ENCODE data around the gene LRRK2.
"Not testable (repeated sequence)": the region's sequence is repeated elsewhere in the genome, so short reads cannot be mapped to it uniquely, and the experiment has no call there.

The LRRK2 gene

GRCh38 chr12:40212566-40212965 lies 12.2 kb upstream of the LRRK2 start:
- no peak for DNase-seq (ENCODE audit: low read depth)

- no peak for DNase-seq (ENCODE audit: low read depth)
These were observed 8.8 kb upstream of the LRRK2 start for GRCh38 chr12:40215982-40216381.

DNA sequence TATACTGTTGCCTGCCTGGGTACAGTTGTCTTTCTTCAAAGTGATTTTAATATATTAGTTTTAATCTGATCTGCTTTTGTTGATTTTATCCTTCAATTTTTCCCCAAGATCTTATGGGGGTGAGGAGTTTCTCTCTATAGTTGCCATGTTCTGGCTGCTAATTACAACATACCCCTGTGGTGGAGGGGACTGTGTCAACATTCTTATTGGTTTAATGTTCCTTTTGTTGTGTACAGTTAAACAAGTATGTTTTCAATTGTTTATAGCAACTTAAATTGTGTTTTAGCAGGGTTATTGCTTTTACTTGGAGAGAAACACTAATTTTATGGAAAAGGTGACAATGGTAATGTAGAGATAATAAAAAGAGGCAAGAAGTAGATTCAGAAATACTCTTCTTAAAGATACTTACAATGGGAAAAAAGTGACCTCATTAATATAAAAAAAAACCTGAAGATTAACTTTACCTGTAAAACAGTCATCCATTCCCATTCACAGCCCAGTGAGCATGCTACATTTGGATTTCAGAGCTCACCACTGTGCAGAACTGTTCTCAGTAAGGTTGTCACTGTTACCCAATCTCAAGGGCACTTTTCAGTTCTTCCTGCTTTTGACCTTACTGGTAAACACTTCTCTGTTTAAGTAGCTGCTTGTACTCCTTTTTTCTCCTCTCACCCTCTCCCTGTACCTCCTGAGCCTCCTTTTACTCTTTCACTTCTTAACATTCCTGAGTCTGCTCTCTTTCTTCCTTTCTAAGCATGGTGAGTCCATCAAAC lies 8.1 kb upstream of the LRRK2 start:
- no peak for DNase-seq (ENCODE audit: low read depth)

GRCh38 chr12:40219760-40220159 lies 5.0 kb upstream of the LRRK2 start:
- DNase-seq (ENCODE audit: low read depth): no peak

GRCh38 chr12:40222247-40222646 lies 2.5 kb upstream of the LRRK2 start:
- no peak for DNase-seq (ENCODE audit: low read depth)

DNA sequence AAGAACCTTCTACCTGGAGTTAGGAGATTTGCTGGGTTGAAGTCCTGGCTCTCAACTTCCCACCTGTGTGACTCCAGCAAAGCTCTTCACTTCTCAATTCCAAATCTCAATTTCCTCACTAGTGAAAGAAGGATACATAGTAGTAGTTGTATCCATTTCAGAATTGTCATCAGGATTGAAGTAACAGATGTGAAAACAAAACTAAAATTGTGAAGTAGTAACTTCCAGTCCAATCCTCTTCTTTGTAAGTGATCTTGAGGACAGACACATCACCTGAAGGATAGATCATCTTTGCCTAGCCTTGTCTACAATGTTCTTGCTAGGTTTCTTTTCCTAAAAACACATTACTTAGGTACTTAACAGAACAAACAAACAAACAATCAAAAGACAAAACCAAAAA lies 1.2 kb upstream of the LRRK2 start:
- DNase-seq (ENCODE audit: low read depth): no peak

DNA sequence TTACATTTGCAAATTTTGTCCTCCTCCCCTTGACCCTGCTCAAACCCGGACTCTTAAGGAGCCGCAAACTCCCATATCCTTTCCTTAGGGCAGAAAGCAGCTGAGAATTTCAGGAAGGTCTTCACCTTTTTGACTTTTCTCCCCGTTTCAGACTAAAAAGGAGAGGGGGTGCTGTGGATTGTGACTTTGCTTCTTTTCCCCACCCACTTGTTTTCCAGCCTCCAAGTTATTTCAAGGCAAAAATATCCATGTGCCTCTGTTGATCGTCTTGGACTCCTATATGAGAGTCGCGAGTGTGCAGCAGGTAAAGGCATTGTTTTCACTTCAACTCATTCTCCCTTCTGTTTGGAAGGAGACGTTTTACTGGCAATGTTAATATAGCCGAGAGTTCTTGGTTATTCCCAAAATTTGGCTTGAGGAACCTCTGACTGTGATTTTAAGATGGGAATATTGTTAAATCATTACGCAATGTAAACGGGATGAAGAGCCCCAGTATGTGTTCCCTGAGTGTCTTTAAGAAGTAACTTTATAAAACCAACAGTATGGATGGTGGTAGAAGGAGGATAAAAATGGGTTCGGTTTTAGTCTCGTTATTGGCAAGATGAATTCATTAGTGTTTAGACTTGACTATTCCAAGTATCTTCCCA lies 663 bp downstream of the LRRK2 start:
- no peak for DNase-seq (ENCODE audit: low read depth)

- DNase-seq (ENCODE audit: low read depth): no peak
These were observed 1.3 kb downstream of the LRRK2 start for GRCh38 chr12:40225984-40226602.

- DNase-seq (ENCODE audit: low read depth): no peak
These were observed 1.9 kb downstream of the LRRK2 start for GRCh38 chr12:40226705-40227104.

DNA sequence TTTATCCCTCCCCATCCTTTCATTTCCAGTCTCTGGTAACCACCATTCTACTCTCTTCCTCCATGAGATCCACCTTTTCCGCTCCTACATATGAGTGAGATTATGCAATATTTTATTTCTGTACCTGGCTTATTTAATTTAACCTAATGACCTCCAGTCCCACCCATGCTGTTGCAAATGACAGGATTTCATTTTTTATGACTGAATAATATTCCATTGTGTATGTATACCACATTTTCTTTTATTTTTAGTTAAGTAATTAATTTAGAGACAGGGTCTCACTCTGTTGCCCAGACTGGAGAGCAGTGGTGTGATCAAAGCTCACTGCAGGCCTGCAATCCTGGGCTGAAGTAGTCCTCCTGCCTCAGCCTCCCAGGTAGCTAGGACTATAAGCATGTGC lies 2.6 kb downstream of the LRRK2 start:
- no peak for DNase-seq (ENCODE audit: low read depth)

DNA sequence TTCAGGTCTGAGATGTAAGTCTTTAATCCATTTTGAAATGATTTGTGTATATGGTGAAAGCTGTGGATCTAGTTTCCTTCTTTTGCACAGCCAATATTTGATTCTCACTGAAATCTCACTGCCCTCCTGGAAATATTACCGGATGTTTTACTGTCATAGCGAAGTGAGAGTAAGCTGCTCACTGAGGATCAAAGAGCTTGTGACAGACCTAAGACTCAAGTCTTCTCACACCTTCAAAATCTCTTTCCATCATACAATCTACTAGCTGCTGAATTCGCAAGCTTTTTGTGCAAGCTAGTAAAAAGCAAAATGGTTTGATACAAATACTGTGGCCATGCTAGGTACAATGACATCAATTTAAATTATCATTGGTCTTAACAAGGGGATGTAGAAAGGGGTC lies 3.9 kb downstream of the LRRK2 start:
- DNase-seq (ENCODE audit: low read depth): no peak

DNA sequence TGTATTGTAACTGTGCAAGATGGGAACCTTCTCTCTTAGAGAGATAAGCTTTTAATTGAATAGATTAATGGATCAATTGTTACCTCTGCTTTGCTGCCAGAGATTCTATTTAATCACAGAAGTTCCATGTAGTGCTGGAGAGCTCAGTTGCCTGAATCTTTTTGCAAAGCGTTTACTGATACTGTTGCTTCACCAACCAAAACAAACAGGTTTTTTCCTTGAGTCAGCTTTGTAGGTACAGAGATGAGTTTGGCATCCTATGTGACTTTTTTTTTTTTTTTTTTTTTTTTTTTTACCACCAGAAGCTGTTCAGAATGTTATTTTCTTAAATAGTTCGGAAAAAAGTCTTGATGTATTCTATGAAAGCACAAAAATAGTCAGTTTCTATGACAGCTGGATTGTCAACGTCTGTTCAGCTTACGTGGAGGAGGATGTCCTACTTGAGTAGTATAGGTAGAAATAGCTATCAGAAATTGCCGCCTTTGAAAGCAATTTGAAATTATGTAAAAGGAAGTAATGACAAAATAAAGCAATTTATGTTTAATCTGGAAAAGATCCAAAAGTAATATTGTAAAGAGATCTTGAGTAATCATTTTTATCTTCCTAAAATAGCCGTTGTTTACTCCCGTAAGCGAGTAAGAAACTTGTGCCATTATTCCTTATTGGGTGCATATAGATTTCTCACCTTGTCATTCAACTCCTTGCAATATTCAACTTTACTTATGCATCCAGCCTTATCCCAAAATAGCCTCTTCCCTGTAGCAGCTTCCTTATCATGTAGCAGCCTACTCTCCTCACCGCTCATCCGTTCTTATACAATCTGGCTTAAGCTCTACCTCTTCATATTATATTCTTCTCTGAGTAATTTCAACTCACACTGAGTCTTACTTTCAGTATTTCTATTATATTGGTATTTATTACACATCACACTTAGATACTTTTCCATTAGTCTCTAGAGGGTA lies 5.2 kb downstream of the LRRK2 start:
- no peak for DNase-seq (ENCODE audit: low read depth)

DNA sequence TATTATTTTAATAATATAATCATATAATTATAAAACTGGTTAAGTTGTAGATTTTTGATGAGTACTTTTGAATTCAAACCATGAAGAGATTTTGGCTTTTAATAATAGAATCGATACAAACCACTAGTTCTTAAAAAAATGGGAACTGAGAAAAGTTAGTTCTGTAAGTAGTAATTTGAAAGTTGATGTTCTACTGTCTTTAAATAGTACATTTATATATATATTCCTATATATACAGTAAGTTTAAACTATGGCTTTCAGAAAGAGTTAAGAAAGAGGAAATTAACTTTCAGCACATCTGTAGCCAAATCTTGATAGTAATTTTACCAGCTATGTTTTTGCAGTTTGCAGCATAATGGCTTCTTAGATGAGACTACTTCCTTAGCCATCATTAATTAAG lies 7.8 kb downstream of the LRRK2 start:
- DNase-seq (ENCODE audit: low read depth): no peak

DNA sequence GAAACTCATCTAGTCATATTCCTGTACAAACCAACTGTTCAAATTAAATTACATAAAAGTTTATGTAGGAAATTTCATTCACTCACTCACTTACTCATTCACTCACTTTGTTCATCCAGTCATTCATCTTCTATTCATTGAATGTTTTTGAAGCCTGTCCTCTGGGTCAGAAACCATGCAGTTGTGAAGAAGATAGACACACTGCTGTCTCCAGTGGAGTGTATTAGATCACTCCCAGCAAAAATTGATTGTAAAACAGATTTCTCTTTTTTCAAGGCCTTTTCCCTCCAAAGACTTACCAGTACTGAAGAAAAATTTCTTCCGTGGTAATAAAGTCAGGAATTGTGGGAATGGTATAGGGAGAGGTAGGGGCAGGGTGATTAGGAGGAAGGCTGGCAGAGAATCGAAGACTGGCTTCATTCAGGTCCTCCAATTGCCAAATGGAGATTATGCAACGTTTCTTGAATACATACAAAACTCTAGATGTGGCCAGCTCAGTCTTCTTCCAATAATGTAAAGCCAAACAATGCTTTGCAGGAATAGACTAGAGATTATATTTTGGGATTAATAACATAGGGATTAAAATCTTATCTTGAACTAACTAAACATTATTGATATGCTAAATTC lies 9.1 kb downstream of the LRRK2 start:
- DNase-seq (ENCODE audit: low read depth): no peak

DNA sequence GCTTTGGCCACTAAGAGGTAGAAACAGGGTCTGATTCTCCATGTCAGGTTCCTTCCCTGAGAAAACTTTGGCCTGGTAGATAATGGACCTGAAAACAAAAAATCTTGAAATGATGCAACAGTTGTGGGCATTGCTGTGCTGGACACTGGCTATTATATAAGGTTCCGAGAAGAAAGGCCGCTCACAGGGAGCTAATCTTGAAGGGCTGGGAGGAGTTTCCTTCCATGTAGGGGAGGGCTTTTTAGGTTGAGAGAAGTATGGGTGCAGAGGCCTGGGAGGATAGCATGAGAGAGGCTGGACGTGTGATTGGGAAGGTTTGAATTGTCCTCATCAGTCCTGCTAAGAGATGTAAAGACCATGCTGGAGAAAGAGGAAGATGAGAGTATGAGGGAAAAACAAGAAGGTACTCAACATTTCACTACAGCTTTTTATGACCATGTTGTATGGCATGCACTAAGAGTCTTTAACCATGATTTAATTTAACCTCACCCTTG lies 11.6 kb downstream of the LRRK2 start:
- no peak for DNase-seq (ENCODE audit: low read depth)

- no peak for DNase-seq (ENCODE audit: low read depth)
These were observed 13.6 kb downstream of the LRRK2 start for GRCh38 chr12:40238266-40238902.

DNA sequence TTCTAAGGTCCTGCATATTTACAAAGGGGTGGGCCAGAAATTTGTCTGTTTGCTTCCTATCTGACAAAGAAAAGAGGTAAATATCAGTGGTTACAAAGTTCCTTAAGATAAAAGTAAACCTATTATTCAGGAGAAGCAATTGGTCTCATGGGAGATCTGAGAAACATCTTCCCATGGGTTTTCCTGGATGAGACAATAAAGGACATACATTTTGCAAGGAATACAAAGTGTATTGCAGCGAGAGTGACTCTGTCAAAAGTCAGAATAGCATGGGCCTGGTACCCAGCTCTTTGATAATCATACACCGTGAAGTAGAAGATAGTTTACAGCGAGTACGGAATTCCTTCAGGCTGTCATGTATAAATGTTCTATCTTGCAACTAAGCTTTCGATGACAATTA lies 14.2 kb downstream of the LRRK2 start:
- DNase-seq (ENCODE audit: low read depth): no peak

DNA sequence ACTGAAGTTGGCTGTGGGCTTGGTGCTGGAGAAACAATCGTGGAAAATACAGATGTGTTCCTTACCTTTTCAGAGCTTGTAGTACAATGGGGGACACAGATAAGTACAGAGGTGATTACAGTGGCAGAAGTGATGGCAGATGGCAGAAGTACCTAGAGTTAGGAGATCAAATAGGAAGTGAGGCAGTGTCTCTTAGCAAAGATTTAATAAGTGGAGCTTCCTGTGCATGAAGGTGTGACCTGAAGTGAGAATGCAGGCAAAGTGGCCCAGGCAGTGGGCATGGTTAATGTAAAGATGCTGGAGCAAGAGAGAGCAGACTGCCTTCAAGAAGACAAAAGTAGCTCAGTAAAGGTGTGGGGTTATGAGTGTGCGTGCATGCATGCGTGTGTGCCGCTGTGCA lies 16.0 kb downstream of the LRRK2 start:
- DNase-seq (ENCODE audit: low read depth): no peak

- DNase-seq (ENCODE audit: low read depth): no peak
These were observed 16.9 kb downstream of the LRRK2 start for GRCh38 chr12:40241741-40242140.

DNA sequence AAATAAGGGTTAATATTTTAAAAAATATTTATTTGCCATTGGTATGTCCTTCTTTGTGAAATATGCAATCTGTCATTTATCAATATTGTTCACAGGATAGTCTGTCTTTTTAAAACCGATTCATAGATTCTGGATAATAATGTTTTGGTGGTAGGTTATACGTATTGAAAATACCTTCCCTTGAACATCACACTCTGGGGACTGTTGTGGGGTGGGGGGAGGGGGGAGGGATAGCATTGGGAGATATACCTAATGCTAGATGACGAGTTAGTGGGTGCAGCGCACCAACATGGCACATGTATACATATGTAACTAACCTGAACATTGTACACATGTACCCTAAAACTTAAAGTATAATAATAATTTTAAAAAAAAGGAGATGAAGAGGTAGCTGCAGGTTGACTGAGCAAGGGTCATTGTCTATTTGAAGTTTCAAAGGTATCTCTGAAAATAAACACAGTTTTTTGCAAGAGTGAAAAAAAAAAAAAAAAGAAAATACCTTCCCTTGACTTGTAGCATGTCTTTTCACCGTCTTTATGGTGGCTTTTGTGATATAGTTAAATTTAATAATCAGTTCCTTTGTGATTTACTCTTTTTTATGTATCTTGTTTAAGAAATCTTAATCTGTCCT lies 19.8 kb downstream of the LRRK2 start:
- DNase-seq (ENCODE audit: low read depth): not testable (repeated sequence)

DNA sequence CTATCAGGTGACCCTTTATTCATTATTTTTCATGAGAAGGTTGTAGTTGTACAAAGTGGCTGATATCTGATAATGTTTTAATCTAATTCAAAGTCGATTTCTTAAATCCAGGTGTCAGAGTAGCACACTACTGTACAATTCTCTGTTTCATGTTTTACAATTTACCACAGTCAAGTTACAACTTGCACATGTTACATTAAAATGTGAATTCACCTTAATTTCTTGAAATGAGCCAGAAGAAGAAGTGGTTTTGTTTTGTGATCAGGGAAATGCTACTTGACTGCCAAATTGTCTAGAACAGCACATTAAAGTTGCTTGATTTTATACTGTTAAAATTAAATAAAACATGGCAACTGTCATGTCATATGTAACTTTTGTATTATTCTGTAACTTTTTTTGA lies 23.2 kb downstream of the LRRK2 start:
- no peak for DNase-seq (ENCODE audit: low read depth)

All from activated T-helper 9 cell treated with anti-CD3 and anti-CD28 coated beads, Interleukin-2, amount 50 U/mL, for 16 hours (primary cell).